DOHH2 (cell line): Measurements from ENCODE around the gene ZNF286A.

ENCODE experiments used
- CTCF ChIP-seq: fragments of 200-600 bp; sonication (generic); IDR thresholded peaks from one replicate; pipeline ENCODE4 v1.5.1; 2014; ENCODE audit warnings: antibody characterized with exemption, mild to moderate bottlenecking, low read depth, low read length; ENCODE audit not compliant: poor library complexity, severe bottlenecking
- EZH2phosphoT487 ChIP-seq: fragments of 200-600 bp; sonication (generic); IDR thresholded peaks from 2 replicates; pipeline ENCODE4 v1.6.1; 2017; ENCODE audit warnings: borderline replicate concordance, mild to moderate bottlenecking, antibody characterized with exemption, low read length, moderate library complexity, mixed read lengths

- TF ChIP-seq EZH2phosphoT487 = no peak
- TF ChIP-seq CTCF = no peak
Measured at GRCh38 chr17:15742921-15743320, 43.4 kb downstream of the ZNF286A start.
